Measurements from ENCODE around the gene CDKL4. TPM values are rescaled to one million over a fixed set of nuclear protein-coding genes. Genes with fewer than 3 reads are reported as not detected.

The CDKL4 gene
- total RNA-seq, 1 experiment from 2014 or later, result not detected

DNA sequence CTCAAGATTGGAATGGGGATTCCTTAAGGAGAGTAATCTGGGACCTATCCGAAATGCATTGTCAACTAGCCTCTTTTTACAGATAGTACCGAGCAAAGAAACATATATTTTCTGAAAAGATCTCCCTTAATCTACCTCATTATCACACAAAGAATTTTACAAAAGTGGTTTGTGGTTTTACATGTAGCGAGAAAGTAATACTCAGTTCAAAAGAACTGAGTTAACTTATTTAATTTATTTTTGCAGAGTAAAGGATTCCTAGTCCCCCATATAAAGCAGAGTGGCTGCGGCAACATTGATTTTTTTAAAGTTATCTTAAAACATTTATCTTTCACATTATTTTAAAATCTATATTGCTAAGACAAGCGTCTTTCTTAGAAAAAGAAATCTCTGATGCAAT is 107.0 kb downstream of the CDKL4 start:
- no peak for DNase-seq (ENCODE audit: low read depth)
- in situ Hi-C loops (cut with HindIII; ENCODE audit: low pct_unique_long_range_greater_than_20kb, low sequenced_read_pairs), result no loop called here

DNA sequence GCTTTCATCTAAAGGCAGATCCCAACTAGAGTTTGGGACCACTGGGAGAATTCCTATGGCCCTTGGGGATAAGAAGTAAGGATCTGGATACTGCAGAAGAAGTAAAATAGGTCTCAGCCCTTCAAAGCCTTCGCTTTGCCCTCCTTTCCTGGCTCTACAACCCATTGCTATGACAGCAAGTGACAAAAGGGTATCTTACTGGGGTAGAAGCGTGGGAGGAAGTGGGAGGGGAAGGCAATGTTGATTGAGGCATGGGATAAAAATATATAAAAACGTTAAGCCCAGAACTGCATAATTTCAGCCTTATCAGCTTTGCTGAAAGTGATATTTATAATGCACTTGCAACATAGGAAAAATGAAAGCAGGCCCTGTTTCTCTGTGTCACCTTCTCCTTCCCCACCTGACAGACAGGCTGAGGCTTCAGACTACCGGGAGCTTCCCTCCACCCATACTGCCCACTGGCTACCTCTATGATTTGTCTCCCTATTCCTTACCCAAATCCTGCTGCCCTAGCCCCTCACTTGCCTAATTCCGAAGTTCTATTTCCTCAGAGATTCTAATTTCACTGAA is 108.0 kb downstream of the CDKL4 start:
- in situ Hi-C loops (cut with HindIII; ENCODE audit: low pct_unique_long_range_greater_than_20kb, low sequenced_read_pairs), result no loop called here
- no peak for DNase-seq (ENCODE audit: low read depth)

GRCh38 chr2:39133215-39133851 is 110.4 kb downstream of the CDKL4 start:
- in situ Hi-C loops (cut with HindIII; ENCODE audit: low pct_unique_long_range_greater_than_20kb, low sequenced_read_pairs), result no loop called here
- DNase-seq (ENCODE audit: low read depth), result no peak

- in situ Hi-C loops (cut with HindIII; ENCODE audit: low pct_unique_long_range_greater_than_20kb, low sequenced_read_pairs), result no loop called here
- DNase-seq (ENCODE audit: low read depth), result no peak
These were observed 114.8 kb downstream of the CDKL4 start for GRCh38 chr2:39128919-39129391.

DNA sequence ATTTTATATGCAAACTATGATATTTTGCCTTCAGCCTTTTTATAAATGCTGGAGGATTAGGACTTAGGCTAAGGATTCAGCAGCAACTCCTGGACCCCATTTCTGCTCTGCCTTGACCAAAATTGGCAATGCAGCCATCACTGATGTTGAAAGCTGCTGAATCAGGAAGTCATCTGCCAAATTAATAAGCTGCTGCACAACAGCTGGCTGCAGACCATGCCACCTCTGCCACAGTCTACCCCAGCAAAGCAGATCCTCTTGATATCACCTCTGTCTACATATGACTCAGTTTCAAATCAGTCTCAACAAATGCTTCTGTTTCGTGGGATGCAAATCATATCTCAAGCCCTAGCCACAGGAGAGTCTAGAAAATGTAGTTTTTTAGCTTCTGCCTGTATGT is 115.8 kb downstream of the CDKL4 start:
- DNase-seq (ENCODE audit: low read depth), result no peak
- in situ Hi-C loops (cut with HindIII; ENCODE audit: low pct_unique_long_range_greater_than_20kb, low sequenced_read_pairs), result no loop called here

Other genes with a start within 250 kb of the CDKL4 start
- gene SOS1, start 122.9 kb downstream of the CDKL4 start, total RNA-seq (2014; rRNA removed; shearing (Covaris generic); ENCODE audit: low replicate concordance), result 8.7 and 9.5 TPM in 2 replicates
- gene MAP4K3, start 193.3 kb upstream of the CDKL4 start, total RNA-seq (2014; rRNA removed; shearing (Covaris generic); ENCODE audit: low replicate concordance), result 16.7 and 54.2 TPM in 2 replicates